Fibroblast of lung (primary cell): Measurements from ENCODE around the gene GPR157.

Experiments
- CTCF ChIP-seq, 2 donors: IDR thresholded peaks in 1 of 2; conservative IDR thresholded peaks in 1 of 2; 1 replicate in 1 of 2; 2 replicates in 1 of 2; pipeline ENCODE4 v1.5.1; 2011 to 2012; ENCODE audit warnings: low read length in 2 of 2, control low read depth in 1 of 2, inconsistent platforms in 1 of 2, low read depth in 1 of 2, mild to moderate bottlenecking in 1 of 2
- EZH2 ChIP-seq: IDR thresholded peaks from 2 replicates; pipeline ENCODE4 v1.5.1; 2012; ENCODE audit warnings: low read length, control low read depth, mild to moderate bottlenecking; ENCODE audit errors: missing control alignments

- TF ChIP-seq EZH2 (no peak), CTCF (conservative IDR thresholded peaks at IDR 0.05 in 1 of 2, IDR thresholded peaks at IDR 0.05 in 1 of 2; ENCODE audit: low read depth in 1 of 2, low read length in 2 of 2) (no peak)
Measured at GRCh38 chr1:9127395-9128165, 1.3 kb downstream of the GPR157 start.
